HTR-8/SVneo (cell line): ENCODE results near the gene THBS2.
"Not testable (repeated sequence)": the region's sequence is repeated elsewhere in the genome, so short reads cannot be mapped to it uniquely, and the experiment has no call there.

ENCODE experiments used
- DNase-seq: peaks from one replicate; pipeline ENCODE4 v3.0.0; 2011; ENCODE audit warnings: low spot score, mixed read lengths; ENCODE audit not compliant: insufficient read length
- FAIRE-seq: peaks from 2 replicates; lab custom pipeline; 2011; peaks lifted over from hg19 to GRCh38; lab: Jason Lieb, UNC

Gene THBS2

DNA sequence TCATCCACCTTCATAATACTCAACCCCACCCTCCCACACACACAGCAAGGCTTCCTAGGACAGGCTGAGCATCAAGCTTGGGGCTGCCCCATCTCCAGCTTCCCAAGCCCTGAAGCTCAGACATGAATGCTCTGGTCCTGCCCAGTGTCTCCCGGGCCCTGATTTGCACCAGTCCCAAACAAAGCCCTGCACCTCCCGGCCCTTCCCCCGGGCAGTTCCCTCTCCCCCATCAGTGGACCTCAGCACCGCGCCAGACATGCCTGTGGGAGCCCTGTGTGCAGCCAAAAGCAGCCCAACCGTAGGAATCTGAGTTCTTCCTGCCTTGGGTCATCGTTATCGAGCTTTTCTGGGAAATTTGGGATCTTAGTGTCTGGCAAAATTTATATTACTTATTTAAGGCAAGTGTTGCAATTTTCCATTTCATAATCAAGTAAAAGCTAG is 63.5 kb downstream of the THBS2 start:
- no peak for FAIRE-seq

DNA sequence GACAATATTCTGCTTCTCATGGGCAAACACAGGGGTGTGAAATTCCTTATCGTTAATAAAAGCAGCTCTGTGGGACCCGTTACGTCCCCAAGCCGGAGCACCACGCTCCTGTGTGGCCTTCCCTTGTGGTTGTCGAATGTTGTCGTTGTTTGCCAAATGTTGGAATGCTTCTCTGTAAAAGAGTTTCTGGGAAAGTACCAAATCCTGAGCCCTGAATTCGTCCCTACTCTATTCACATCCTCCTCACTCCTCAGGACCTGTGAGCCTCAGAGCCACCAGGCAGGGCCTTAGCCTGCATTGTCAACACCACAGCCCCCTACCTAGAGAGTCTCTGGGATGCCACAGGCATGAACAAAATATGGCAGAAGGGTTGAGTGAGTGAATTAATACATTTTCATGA is 64.0 kb downstream of the THBS2 start:
- FAIRE-seq (no peak), DNase-seq (no peak)

More for the DNA sequence above, 63.5 kb downstream of the THBS2 start:
- DNase-seq, result no peak

DNA sequence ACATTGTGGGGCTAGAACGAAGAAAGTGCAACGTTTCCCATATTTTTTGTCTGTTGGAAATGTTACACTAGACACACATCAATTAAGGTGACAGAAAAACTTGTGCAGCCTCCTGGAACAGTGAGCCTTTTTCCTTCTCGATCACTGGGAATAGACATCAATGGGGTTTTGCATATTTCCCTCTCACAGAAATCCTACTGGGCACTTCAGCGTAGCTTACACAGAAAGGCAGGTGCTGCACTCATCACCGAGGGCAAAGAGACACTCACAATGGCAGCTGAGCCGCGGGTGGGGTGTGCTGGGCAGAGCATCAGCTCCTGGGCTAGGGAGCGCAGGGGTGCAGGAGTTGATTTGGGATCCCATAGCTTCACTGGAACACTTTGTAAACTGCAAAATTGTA is 64.5 kb downstream of the THBS2 start:
- DNase-seq, result no peak
- no peak for FAIRE-seq

DNA sequence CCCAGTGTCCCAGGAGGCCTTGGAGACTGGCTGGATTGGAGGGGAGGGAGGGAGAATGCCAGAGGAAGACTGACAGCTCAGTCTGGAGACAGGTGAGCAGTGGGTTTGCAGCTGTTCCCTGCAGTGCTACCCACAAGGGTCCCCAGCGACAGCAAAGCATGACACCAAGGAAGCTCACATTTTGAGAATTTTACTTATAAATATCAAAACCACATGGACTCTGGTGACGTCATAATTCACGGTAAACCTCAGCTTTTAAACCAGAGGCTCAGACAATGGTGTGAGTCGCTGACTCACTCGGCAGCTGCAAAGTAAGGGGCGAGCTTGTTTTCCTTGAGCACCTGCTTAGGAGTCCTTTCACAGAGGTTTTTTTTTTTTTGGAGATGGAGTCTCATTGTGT is 65.2 kb downstream of the THBS2 start:
- peak; percentile 41 for DNase-seq

DNA sequence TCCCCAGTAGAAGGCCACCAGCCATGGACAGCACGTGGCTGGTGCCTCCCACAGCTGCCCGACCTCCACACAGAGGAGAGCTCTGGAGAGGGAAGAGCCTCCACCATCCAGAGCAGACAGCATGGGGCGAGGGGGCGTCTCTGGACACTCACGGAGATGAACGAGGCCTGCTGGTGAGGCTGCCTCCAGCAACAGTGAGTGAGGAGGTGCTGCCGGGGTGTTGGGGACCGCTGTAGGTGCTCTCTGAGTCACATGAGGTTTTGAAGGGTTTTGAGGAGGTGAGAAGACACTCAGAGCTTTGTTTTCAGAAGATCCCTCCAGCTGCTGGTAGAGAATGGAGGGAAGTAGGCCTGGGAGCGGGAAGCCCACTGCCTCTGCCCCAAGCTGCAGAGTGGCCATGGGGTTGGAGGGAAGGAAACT is 65.6 kb downstream of the THBS2 start:
- DNase-seq (no peak), FAIRE-seq (no peak)

More for the DNA sequence above, 65.2 kb downstream of the THBS2 start:
- no peak for FAIRE-seq

DNA sequence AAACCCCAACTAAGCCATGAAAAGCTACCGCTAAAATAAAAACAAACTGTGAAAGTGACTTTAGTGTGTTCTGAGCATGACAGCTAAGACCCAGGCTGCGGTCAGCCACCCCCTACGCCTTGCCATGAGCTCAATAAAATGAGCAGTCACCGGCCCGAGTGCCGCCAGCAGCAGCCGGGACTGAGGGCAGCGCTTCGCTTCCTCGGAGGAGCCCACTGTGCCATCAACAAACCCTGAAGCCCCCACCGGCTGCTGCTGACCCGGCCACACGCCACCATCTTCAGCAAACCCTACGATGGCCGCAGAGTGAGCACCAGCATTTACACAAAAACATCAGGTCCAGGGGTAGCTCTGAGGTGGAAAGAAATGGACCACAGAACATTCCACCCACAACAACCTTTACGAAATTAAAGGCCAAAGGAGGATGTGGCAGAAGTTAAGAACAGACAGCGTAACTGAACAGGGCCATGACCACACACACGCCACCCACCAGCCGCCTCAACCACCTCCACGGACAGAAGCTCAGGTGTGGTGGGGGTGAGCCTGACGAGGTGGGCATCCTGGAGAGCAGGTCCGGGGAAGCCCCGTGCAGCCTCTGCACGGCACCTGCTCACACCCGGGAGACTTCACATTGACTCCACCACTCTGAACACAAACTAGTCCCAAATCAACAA is 67.0 kb downstream of the THBS2 start:
- no peak for FAIRE-seq
- no peak for DNase-seq

DNA sequence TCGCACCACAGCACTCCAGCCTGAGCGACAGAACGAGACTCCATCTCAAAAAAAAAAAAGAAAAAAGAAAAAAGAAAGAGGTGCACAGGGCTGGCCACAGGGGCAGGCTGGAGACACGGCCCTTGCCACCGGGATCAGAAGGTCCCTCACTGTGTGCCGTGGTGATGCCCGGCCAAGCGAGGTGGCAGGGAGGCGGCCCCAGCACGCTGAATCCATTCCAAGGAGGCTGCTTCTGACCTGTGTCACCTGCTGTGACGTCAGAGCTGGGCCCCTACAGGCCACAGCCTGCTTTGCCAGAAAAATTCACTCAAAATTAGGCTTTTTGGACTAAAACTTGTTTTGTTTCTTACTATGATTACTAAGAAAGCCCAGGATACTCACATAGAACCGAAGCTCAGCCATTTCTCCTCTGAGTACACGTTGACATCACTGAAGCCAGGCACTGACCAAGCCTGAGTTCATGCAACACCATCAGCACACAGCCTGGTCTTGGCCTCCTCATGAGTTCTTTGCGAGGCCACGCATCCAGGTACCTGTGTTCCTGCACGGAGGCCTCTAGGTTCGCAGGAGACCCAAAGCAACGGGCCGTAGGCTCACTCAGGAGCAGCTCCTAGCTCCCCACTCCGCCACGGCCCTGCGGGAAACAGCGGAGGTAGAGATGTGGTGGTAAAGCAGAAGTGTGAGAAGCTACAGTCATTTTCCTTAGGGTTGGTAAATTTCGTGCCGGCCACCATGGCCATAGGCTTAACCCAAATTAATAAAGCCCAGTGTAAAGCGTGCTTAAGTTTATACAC is 67.8 kb downstream of the THBS2 start:
- no peak for DNase-seq

DNA sequence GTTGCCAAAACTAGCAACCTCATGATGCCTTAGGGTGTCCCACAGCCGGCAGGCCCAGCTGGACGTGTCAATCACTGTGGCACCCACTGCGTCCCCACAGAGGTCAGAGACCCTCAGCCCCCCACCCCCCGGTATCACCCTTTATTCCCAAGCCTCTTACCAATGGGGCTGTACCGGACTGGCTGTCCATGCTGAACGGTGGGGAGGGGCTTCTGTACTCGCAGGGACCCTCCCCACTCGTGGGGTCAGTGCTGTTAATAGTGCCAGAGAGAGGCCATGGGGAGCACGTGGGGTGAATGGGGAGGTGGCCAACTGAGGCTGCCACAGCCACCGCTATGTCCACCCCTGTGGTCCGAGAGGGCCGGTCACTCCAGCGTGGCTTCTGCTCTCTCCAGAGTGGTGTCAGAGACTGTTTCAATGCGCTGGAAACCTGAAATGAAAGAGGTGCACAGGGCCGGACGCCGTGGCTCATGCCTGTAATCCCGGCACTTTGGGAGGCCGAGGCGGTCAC is 68.6 kb downstream of the THBS2 start:
- FAIRE-seq, result no peak
- no peak for DNase-seq

More for the DNA sequence above, 67.8 kb downstream of the THBS2 start:
- no peak for FAIRE-seq

DNA sequence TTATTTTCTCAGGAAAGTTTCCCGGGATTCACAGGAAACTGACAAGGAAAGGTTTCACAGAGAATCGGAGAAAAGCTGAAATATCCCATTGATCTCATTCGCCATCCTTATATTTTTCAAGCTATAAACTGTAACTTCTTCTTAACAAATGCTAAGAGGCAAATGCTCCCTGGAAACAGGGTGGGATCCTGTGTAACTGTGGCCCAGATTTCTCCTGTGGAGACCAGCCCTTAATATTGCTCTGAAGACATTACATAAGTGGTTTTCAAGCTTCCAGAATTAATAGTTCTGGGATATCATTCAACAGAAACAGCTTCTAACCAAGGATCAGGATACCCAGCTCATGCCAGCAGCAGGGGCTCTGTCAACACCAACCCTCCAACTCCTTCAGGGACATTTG is 69.2 kb downstream of the THBS2 start:
- FAIRE-seq (no peak), DNase-seq (no peak)

DNA sequence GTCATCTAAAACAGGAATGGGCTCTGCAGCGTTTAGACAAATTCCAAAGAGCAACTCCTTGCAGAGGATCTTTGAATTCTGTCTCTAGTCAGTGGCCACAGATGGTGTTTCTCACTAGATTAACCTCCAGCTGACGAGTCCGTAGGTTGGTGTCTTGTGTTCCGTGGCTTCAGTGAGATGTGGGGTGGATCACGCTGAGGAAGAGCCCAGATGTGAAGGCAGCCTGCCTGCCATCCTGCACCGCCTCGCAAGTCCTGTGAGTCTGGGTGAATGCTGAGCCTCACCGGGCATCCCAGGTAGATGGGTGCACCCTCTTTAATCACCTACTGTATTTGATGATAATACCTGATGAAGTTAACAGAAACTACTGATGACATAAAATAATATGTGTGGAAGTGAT is 70.4 kb downstream of the THBS2 start:
- DNase-seq, result no peak
- FAIRE-seq, result no peak

DNA sequence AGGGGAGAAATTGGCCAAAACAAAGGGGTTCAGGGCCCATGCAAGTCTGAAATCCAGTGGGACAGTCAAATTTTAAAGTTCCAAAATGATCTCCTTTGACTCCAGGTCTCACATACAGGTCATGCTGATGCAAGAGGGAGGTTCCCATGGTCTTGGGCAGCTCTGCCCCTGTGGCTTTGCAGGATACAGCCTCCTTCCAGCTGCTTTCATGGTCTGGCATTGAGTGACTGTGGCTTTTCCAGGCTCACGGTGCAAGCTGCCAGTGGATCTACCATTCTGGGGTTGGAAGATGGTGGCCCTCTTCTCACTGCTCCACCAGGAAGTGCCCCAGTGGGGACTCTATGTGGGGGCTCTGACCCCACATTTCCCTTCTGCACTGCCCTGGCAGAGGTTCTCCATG is 73.8 kb downstream of the THBS2 start:
- FAIRE-seq, DNase-seq: not testable (repeated sequence)

DNA sequence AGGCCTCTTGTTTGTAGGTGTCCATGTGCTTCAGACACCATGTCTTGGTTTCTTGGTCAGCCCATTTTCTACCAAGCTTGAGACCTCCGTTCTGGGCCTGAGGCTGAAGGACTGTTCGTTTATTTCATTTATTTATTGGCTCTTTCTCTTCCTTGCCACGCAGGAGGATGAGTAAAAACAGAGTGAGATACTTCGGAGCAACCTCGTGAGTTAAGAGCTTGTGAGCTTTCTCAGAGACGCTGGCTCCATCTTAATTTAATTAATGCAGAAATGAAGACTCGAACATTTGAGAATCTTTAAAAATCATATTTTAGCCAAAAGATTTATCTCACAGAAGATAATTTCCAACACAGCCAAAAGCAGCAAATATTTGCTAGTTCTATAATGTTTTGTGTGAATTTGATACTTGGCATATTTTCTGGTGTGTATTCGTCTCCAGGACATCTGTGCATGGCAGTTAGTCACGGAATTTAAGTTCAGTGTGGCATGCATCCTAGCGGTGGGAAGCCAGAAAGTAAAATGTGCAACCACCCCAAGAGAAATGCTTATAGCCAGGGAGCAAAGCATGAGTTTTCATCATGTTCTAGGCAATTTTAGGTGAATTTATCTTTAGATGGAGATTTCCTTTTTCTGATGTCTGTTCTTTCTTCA is 76.0 kb downstream of the THBS2 start:
- no peak for FAIRE-seq
- no peak for DNase-seq

DNA sequence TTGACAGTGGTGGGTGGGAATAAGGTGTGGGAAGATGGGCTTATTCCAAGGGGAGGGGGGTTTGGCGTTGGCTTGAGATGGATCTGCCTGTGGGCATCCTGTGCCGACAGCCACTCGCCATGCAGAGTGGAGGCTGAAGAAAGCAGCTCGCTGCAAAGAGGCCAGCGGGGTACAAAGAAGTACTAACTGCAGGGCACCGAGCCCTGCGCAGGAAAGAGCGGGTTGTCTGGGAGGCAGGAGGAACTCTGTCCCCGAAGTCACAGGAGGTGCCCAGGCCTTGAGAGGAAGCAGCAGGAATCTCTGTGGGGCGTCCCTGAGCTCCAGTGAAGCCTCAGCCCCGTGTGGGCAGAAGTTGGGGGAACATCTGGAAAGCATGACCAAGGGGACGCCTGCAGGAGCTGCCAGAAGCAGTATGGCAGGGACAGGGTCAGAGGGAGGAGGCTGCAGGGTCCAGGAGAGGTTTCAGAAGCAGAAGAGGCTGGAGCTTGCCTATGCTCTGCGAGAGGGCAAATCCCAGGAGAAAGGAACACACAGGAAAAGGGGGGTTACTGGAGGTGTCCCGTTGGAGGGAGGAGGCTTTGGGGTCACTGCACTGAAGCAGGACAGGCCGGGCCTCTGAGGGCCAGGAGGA is 77.2 kb downstream of the THBS2 start:
- no peak for DNase-seq
- FAIRE-seq, result no peak

DNA sequence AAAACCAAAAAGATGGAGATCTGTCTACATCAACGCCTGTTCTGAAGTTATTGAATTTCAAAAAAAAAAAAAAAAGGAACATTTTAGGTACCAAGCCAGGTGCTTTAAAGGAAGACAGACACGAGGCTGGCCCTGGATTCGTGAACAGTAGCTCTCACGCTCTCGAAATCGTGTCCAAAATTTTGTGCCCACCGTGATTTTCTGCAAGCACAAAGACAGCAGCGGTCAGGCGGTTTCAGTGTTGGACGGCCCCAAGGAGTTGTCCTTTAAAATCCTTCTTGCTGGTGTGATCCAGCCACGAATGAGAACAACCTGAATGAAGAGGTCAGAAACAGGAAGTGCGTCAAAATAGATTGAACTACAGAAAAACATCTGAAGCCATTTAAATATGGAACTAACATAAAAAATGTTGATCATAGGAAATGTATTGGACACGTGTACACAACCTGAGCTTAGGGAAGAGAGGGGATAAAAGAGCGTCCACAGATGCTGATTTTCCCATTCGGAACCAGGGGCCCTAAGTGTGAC is 78.2 kb downstream of the THBS2 start:
- DNase-seq (no peak), FAIRE-seq (no peak)

DNA sequence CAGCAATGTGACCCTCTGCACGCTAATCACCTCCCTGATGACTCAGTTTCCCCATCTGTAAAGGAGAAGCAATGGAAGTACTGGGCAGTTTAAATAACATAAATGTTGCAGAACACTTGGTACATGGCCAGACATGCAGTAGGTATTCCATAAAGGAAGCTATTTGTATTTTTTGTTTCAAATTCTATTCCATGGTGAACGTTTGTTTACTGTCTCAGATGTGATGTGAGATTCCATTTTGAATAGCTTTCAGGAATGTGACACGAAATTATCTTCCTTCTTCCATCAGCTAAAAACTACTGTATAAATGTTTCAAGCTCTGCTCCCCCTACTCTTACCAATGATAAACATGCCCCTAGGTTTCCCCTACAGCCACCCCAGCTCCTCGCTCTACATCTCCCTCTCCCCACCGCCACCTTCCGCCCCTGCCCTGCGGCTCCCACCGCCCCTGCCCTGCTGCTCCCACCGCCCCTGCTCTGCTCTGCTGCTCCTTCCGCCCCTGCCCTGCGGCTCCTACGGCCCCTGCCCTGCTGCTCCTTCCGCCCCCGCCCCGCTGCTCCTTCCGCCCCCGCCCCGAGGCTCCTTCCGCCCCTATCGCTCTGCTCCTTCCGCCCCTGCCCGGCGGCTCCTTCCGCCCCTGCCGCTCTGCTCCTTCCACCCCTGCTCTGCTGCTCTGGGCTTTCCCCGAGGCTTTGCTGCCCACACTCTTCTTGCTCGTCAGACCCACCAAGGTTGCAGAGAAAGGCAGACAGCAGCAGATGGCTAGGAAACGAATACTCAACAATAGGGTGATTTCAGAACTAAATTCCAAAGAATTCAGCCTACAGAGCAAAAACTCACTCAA is 78.9 kb downstream of the THBS2 start:
- FAIRE-seq, result no peak
- no peak for DNase-seq

DNA sequence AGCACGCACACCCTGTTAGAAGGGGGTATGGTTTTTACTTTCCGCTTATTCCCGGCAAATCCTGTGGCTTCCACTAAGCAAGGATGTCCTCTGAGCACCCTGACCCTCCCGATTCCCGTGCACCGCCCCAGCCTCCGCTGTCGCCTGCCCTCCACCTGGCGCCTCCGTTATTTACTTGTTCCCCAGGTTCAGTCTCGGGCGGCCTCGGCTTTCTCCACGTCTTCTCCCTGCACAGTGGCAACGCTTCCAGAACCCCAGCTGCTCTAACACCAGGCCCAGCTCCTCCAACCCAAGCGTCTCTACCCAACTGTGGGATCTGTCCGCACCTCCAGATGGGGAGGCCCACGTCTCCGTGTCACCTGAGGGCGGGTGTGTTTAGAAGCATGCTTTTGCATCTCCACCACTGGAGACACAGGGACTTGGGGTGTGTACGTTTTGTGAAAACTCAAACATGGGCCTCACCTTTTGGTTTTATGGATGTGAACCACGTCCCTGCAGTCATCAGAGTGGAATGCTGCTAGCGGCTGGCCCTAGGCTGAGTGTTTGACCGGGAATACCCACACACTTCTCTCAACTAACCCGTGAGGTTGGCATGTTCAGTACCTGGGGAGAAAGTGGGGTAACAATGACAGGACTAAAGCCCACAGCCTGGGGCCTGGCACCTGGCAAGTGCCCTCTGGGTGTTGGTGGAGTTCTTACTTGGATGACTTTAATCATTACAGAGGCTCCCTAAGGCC is 79.9 kb downstream of the THBS2 start:
- FAIRE-seq, result no peak
- DNase-seq, result peak; percentile 28

DNA sequence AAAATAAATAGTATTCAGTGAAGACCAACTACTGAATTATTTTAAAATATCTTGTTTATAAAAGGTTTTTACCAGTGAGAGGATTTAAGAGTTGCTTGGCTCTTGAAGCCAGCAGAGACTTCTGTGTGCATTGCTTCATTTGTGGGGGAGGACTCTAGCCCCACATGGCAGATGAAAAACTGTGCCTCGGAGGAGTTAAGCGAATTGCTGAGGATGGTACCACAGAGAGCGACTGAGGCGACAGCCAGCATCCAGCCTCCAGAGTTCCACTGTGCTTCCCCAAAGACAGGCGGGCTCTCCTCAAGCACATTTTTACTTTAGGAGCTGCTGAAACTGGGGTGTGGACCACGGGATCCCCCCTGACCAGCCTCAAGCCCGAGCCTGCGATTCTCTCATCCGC is 80.7 kb downstream of the THBS2 start:
- DNase-seq (no peak), FAIRE-seq (no peak)

DNA sequence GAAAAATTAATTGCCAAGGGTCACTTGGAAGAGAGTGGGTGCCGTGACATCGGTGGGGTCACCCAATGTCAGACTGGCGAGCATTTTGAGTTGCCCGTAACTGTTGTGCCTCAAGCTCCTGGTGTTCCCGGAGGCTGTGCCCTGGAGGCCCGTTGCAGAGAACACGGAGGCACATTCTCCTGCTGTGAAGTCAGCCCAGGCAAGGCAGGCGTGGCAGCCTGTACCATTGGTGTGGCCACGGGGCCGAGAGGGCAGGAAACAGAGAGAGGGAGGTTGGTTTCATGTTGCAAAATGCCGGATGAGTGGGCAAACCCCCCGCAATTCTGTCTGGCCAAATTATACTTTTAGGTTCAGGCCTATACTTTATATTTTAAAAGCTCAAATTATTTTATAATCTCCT is 81.2 kb downstream of the THBS2 start:
- peak; percentile 87 for DNase-seq
- peak; percentile 95 for FAIRE-seq

DNA sequence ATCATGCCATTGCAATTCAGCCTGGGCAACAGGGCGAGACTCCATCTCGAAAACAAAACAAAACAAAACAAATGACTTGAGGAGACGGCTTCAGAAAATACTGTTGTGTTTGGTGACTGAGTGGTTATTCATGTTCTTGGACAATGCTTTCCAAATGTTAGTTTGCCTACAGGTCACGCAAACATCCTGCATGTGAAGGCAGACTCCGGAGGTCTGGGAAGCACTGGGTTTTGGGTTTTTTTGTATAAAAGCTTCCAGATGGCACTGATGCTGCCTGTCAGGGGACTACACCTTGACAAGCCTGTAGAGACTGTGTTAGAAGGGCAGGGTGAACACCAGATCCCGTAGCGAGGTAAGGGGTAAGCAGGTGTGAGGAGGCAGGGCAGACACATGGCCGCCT is 81.7 kb downstream of the THBS2 start:
- FAIRE-seq, result no peak
- no peak for DNase-seq
